SIG-M5 treated with dmso at 0.1 percent for 504 hours (cell line): ENCODE data around the gene OSMR.
"Not testable (repeated sequence)": the region's sequence is repeated elsewhere in the genome, so short reads cannot be mapped to it uniquely, and the experiment has no call there.

Experiments used
- DNase-seq: peaks from one replicate; lab custom pipeline; 2025; ENCODE audit not compliant: unreplicated experiment; lab: John Stamatoyannopoulos, UW

OSMR gene

GRCh38 chr5:38830521-38831051 lies 15.2 kb upstream of the OSMR start:
- DNase-seq = no peak

DNA sequence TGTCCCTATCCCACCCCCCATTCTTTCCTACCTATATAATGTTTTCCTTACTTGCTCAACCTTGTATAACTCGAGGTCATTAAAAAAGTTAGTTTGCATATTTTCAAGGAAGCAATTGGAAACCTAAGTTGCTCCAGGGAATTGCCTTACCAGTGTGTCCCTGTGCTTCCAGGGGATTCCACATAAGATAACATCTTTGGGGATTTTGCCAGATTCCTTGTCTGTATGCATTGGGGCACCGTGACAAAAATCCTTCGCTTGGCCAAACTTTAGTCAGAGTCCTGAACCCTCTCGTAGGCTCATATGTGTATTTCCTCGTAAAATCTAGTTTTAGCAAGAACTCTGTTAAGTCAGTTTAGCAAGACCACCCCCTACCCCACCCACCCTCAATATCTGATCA lies 14.7 kb upstream of the OSMR start:
- no peak for DNase-seq

GRCh38 chr5:38831909-38832308 lies 13.9 kb upstream of the OSMR start:
- peak; percentile 36 for DNase-seq

DNA sequence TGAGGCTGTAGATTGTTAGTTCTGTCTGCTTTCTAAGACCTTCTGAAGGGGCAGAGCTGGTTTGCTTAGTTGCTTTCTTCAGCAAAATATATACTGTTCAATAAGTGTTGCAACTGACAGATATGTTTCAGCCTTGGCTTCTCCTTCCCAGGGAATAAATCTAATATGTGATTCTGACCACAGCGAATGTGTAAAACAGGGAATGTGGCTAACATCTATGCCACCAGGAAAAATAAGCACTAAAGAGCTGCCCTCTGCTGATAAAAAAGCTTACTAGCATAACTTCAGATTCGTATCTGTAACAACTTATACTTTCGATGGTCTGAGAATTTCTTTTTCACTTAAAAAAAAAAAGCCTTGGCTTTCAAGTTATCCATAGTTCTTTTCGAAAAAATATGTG lies 13.0 kb upstream of the OSMR start:
- no peak for DNase-seq

GRCh38 chr5:38835887-38836286 lies 9.9 kb upstream of the OSMR start:
- DNase-seq = no peak

DNA sequence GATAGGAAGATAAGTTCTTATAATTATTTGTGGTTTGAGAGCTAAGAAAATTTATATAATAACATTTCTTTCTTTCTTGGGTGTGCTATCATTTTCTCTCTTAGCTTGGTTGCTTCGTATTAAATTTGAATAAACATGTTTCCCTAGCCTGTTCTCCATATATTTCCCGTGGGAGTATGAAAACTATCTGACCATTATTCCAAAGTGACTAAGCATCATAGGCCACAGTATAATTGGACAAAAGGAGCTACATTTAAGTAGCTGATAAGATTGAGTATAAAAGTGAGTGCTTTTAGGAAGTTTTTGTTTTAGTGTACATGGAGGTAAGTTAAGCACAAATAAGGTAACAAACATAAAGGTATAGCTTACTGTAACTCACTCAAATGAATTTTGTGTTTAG lies 8.4 kb upstream of the OSMR start:
- no peak for DNase-seq

- DNase-seq = no peak
Measured at GRCh38 chr5:38837932-38838331, 7.9 kb upstream of the OSMR start.

- DNase-seq = no peak
Measured at GRCh38 chr5:38843665-38844064, 2.1 kb upstream of the OSMR start.

- no peak for DNase-seq
Measured at GRCh38 chr5:38846379-38847011, 683 bp downstream of the OSMR start.

DNA sequence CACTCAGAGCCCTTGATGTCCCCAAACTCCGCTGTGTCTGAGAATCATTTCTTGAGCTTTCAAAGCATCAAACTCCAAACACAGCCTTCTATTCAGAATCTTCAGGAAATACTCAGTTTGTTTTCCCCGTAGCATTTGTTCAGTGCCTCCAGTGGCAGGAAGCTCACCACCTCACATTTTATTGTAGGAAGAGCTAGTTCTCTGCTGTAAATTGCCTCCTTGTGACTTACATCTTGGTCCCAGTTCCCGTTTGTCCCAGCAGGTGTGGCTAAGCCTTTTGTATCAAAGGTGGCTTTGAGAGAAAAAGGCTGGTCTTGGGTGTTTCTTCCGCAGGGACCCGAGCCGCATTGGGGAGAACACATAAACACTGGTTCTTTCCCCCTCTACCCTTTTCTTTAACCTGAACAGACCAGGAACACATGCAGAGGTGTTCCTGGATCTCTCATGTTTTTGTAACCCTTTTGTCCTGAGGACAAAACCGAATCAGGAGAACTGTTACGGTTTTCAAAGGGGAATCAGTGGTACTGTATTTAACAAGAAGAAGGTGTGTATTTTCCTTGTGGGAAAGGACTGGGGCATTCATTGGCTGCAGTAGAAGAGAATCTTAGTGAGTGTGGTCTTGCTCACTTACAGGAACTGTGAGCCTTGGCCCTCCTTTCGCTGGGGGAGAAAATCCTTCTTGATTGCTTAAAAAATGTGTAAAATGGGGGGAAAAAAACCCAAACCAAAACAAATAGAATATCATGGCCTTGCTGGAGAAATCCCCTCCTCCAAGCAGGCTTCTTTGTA lies 1.9 kb downstream of the OSMR start:
- no peak for DNase-seq

- no peak for DNase-seq
Measured at GRCh38 chr5:38848637-38849036, 2.8 kb downstream of the OSMR start.

- not testable (repeated sequence) for DNase-seq
Measured at GRCh38 chr5:38851640-38852039, 5.8 kb downstream of the OSMR start.

DNA sequence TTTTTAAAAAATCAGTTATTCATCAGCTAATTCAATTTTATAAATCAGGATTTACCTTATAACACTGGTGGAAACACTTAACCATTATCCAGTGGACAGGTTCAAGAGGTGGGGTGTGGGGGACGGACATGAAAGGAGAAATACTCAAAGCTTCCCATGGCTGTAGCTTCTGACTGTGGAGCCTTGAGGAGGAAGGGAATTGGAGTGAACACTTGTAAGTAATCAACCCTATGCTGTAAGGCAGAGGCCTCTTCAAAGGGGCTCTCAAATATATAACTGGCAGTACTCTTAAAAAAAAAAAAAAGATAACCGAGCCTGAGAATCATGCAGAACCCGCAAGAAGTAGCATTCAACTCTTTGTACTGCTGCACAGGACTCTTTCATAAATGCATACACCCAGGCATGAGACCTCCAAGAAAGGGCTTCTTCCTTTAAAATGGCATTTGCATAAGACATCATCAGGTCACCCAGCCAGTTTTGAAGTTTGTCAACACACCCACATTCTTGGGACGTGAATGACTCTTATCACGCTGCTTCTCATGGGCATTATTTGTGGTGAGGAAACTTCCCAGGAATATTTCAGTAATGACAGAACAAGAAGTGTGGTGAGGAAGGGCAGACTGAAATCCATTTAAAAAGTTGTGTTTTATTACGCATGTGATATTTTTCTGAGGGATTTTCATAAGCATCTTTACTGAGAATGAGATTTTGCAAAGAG lies 8.1 kb downstream of the OSMR start:
- no peak for DNase-seq

- DNase-seq = no peak
Measured at GRCh38 chr5:38854907-38855306, 9.1 kb downstream of the OSMR start.

- DNase-seq = no peak
Measured at GRCh38 chr5:38856660-38857059, 10.8 kb downstream of the OSMR start.

GRCh38 chr5:38858839-38859238 lies 13.0 kb downstream of the OSMR start:
- no peak for DNase-seq

DNA sequence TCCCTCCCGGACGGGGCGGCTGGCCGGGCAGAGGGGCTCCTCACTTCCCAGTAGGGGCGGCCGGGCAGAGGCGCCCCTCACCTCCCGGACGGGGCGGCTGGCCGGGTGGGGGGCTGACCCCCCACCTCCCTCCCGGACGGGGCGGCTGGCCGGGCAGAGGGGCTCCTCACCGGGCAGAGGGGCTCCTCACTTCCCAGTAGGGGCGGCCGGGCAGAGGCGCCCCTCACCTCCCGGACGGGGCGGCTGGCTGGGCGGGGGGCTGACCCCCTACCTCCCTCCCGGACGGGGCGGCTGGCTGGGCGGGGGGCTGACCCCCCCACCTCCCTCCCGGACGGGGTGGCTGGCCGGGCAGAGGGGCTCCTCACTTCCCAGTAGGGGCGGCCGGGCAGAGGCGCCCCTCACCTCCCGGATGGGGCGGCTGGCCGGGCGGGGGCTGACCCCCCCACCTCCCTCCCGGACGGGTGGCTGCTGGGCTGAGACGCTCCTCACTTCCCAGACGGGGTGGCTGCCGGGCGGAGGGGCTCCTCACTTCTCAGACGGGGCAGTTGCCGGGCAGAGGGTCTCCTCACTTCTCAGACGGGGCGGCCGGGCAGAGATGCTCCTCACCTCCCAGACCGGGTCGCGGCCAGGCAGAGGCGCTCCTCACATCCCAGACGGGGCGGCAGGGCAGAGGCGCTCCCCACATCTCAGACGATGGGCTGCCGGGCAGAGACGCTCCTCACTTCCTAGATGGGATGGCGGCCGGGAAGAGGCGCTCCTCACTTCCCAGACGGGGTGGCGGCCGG lies 16.4 kb downstream of the OSMR start:
- not testable (repeated sequence) for DNase-seq

DNA sequence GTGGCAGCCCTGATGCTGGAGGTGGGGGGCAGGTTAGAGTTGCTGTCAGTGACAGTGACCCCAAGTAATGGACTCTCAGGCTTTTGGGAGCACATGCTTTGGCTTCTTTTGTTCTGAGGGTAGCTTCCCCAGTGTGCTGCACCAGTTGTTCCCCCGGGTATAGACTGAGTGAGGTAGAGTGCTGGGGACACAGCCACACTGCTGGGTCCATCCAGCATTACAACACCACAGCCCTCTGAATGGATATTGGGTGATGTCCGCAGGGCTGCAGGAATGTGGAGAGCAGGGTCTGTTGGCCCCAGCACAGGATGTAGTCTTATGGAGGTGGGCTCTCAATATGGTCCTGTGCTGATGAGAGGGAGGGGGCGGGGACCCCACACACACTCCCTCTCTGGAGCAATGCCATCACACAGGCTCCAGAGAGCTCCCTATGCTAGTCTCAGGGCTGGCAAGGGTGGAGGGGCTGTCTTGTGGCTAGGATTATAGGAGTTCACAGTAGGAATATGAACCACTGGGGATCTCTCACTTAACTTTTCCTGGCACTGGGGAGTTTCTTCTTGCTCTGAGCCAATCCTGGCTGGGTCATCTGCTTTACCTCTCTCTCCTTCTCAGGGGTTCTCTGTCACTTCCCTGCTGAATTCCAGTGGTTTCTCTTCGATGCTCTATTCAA lies 20.7 kb downstream of the OSMR start:
- no peak for DNase-seq

- DNase-seq = no peak
Measured at GRCh38 chr5:38867032-38867398, 21.2 kb downstream of the OSMR start.

DNA sequence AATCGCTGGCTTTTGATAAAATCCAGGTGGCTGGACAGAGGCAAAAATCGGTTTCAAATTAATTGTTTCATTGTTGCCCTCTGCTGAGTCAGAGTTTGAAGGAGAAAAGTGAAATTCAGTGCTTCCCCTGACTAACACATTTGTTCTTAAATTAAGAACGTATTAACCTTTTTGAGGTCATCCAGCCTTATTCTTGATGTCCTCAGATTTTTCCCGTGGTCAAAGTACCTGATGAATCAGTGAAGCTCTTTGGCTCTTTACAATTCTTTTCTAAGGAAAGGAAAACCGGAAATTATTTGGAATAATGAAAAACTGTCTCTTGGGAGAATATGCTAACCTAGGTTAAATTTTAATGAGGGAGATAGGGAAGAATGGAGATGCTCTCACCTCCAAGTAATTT lies 21.6 kb downstream of the OSMR start:
- DNase-seq = no peak

GRCh38 chr5:38870595-38870994 lies 24.8 kb downstream of the OSMR start:
- DNase-seq = no peak
